K562 (cell line): ENCODE measurements around the gene ATRN. TPM values are rescaled to one million over a fixed set of nuclear protein-coding genes. Genes with fewer than 3 reads are reported as not detected.

Source experiments
- BHLHE40 ChIP-seq: IDR thresholded peaks from 2 replicates; pipeline ENCODE4 v1.6.1; 2011; ENCODE audit warnings: low read length, improper control_type of control experiment
- CBFA2T3 ChIP-seq: fragments of 450-650 bp; IDR thresholded peaks from 2 replicates; pipeline ENCODE4 v1.6.1; 2017
- CHD7 ChIP-seq: fragments of 200-600 bp; sonication (generic); IDR thresholded peaks from one replicate; pipeline ENCODE4 v1.6.1; 2012; ENCODE audit warnings: mild to moderate bottlenecking, low read depth, low read length, inconsistent platforms
- SP1 ChIP-seq: sonication (generic); formaldehyde crosslinking; IDR thresholded peaks from 2 replicates; pipeline ENCODE4 v1.8.1; 2022; ENCODE audit warnings: mild to moderate bottlenecking, missing genetic modification reagents
- ZBTB40 ChIP-seq, 2 experiments: fragments of 450-650 bp in 1 of 2; sonication (generic) in 1 of 2; formaldehyde crosslinking in 1 of 2; IDR thresholded peaks; 2 replicates each; pipeline versions ENCODE4 v1.7.1 to v1.9.0; 2016 to 2022; ENCODE audit warnings: inconsistent platforms in 1 of 2, mild to moderate bottlenecking in 1 of 2, missing genetic modification reagents in 1 of 2
- ZNF224 ChIP-seq: sonication (generic); formaldehyde crosslinking; IDR thresholded peaks from 2 replicates; pipeline ENCODE4 v1.8.0; 2022; ENCODE audit warnings: mild to moderate bottlenecking, missing genetic modification reagents
- polyA plus RNA-seq, 8 experiments: library from polyadenylated mRNA; depleted of rRNA in 4 of 8; stranded (reverse) in 5 of 8; unstranded in 3 of 8; fragments of >200 nt; fragmentation: Nextera tagmentation in 2 of 8; fragmentation: Illumina TruSeq in 1 of 8; extraction: Ambion mirVana in 2 of 8; extraction: Trizol in 1 of 8; gene quantifications; 2 replicates each; pipeline versions ENCODE4 v1.2.1 to v1.2.3, GENCODE V29; 2011 to 2014; ENCODE audit warnings: inconsistent platforms in 1 of 8, missing spikeins in 1 of 8
- total RNA-seq, 7 experiments: library from RNA; depleted of rRNA in 6 of 7; stranded (reverse); fragments of >200 nt in 6 of 7; fragmentation: Illumina TruSeq in 2 of 7; extraction: Trizol in 2 of 7; gene quantifications; 2 replicates each; pipeline versions ENCODE4 v1.2.1 to v1.2.3, GENCODE V29; 2011 to 2021; ENCODE audit warnings: low replicate concordance in 1 of 7

The ATRN gene
- total and polyA plus RNA-seq, 9 of the 15 experiments (the other 6 are each of a cell fraction or from before 2014, with no cell fraction given), result 0.69 to 16.5 (median 7.6) TPM

- TF ChIP-seq ZBTB40 (IDR thresholded peaks at IDR 0.05) (peak; percentile 80), ZBTB40 (CRISPR knock-in tag; IDR thresholded peaks at IDR 0.05) (no peak), BHLHE40 (no peak), CHD7 (no peak), SP1 (CRISPR knock-in tag) (no peak), ZNF224 (CRISPR knock-in tag) (no peak), CBFA2T3 (peak; percentile 31; the same call in 1 of the 2 replicates)
- TF ChIP-seq, all 486 proteins: peak for 4
Measured at GRCh38 chr20:3510110-3510509, 39.3 kb downstream of the ATRN start (continued).
